NCI-H82 treated with DMSO at 0.1 percent for 48 hours (cell line): ENCODE data around the gene ACSL1.
A peak's percentile ranks its signal among the peaks of the same experiment; 100 is the strongest.

ENCODE experiments used
- DNase-seq: peaks from one replicate; lab custom pipeline; 2025; ENCODE audit not compliant: unreplicated experiment; lab: John Stamatoyannopoulos, UW

The ACSL1 gene

DNA sequence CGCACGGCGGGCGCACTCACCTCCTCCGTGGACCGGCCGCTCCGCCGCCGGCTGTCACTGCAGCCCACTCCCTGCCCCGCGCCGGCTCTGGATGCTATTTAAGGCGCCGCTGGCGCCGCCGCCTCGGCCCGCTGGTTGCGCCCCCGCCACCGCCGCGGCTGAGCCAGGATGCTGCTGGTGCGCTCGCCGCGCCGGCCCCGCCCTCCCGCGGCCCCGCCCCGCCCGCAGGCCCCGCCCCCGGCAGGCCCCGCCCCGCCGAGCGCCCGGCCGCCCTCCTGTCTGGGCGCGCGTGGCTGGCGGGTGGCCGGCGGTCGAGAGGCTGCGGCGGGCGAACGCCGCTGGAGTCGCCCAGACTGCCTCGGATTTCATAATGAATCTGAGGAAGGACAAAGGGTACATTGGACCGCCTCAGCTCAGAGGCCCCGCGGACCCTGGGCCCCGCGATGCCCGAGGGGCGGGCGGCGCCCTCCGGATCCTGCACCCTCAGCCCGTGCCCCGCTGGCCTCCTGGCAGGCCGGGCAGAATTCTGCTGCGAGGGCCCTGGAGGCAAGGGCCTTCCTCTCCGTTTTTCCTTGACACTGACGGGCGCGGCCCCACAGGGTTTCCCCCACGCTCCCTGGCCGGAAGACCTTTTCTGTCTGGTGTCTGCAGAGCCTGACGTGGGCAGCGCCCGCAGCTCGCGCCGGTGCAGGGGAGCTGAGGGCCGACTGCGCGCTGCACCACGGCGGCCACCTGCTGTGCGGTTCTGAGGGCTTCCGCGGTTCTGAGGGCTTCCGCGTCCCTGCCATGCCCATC, at the start of gene ACSL1:
ACSL1 (minus strand) TSS at position 73 of the 795 bp plus-strand sequence. CDS start 22,454 bp downstream, outside the sequence.
- peak; percentile 4 for DNase-seq

DNA sequence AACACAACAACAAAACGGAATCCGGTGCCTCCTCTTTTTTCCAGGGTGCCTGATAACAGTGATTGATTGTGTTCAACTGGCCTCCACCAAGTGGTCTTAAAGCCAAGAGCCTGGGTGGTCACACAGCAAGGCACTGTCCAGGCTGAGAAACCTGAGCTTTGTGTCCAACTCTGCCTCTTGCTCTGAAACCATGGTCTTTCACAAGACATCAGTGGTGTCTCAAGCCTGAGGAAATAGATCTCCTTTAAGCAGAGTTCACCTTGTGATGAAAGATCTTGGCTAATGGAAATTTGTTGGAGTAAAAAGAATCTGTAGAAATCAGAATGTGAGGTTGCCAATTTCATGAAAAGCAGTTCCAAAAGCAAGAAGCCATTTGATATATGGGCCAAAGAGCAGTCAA, 47.3 kb upstream of the ACSL1 start:
- DNase-seq, result no peak

- DNase-seq, result no peak
Observed at GRCh38 chr4:184870718-184871117, 45.0 kb upstream of the ACSL1 start.

DNA sequence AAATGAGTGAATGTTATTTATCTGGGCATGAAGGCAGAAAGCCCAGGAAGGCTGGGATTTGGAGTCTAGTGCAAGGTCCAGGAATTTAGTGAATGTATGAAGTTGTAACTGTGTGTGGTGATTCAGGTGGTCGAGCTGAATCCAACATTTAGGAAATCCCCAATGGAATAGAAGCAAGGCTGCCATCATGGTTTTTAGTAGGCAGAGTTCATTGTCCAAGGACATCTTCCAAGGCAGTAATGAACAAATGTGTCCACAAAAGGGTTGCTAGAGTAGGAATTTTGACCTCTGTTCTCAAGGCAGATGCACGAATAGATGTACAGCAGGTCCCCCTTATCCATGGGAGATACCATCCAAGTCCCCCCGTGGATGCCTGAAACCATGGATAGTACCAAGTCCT, 42.9 kb upstream of the ACSL1 start:
- no peak for DNase-seq

- DNase-seq, result no peak
Observed at GRCh38 chr4:184863916-184864315, 38.1 kb upstream of the ACSL1 start.

GRCh38 chr4:184861047-184861446, 35.3 kb upstream of the ACSL1 start:
- no peak for DNase-seq

DNA sequence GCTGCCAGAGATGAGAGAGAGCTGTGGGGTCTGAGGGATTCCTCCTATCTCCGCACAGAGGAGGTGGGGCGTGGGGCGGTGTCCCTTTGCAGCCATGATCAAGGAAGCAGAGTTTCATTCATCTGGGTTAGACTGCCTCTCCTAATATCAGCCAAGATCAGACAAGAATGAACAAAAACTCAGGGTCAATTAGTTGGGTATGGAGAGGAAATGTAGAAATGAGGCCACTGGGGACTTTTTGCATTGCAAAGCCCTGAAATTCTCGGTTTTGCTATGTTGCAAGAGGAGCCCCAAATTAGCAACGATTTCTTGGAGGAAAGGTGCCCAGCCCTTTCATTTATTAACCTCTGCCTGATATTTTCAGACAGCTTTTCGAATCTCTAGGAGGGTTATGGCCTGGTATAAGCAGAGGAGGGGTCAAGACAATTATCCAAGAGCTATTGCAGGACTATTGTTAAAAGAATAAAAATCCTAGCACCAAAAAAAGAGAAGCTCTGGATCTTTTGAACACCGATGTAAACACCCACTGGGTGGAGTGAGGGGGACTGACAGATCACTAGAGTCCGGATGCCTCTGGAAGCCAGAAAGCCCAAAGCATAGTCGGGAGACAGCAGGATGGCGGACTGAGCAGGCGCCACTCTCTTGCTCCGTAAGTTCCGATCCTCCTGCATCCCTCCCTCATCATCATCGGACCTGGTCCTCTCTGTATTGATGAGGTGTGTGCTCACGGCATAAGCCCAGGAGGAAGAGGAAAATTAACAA, 34.4 kb upstream of the ACSL1 start:
- DNase-seq, result no peak

DNA sequence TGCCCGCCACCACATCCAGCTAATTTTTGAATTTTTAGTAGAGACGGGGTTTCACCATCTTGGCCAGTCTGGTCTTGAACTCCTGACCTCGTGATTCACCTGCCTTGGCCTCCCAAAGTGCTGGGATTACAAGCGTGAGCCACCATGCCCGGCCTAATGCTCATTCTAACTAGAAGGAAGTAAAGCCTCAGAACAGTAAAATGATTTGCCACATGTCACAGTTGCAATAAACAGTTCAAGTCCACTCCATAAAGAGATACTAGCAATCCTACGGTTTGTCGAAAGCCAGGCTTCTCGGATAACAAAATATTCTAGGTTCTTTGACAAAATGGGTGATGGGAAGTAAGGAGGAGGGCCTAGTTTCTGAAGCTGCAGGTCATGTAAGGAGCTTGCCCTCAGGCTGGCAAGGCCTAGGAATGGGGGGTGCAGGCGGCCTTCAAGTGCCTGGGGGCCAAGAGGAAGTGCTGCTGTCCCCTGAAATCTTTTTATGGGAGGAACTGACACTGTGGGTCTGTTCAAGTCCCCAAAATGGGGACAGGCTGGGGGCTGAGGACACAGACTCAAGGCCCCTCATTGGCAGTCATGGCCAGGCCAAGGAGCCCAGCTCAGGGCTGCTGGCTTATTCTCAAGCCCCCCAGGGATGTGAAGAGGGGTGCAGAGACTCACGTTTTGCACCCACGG, 31.8 kb upstream of the ACSL1 start:
- DNase-seq, result no peak

DNA sequence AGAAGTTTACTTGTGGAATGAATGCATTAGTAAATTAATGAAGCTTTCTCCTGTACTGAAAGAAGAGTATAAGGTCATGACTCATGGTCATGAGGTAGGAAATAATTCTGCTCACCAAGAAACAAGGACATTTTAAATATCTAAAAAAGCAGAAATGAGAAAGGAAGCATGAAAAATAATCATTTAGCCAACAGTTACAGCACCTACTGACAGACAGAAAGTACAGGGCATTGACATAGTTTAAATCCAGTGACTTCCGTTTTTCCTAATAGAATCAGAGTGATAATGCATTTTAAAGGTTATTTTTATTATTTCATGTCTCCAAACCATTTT, 30.5 kb upstream of the ACSL1 start:
- DNase-seq, result no peak

DNA sequence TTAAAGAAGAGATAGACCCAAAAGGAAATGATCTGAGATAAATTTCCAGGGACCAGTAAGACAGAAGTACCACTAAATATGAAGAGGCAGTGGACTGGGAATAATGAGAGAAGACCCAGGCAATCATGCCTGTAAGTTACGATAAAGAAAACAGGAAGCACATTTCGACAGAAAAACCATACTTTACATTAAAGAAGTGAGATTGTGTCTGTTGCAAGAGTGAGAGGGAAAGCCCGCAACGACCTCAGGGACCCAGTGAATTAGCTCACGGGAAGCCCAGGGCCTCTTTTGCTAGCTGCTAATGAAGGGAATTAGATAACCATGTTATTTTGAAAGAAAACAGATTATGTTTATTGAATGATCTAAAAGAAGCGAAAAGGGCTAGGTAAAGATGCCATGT, 28.9 kb upstream of the ACSL1 start:
- no peak for DNase-seq

GRCh38 chr4:184853436-184853835, 27.7 kb upstream of the ACSL1 start:
- DNase-seq, result no peak

DNA sequence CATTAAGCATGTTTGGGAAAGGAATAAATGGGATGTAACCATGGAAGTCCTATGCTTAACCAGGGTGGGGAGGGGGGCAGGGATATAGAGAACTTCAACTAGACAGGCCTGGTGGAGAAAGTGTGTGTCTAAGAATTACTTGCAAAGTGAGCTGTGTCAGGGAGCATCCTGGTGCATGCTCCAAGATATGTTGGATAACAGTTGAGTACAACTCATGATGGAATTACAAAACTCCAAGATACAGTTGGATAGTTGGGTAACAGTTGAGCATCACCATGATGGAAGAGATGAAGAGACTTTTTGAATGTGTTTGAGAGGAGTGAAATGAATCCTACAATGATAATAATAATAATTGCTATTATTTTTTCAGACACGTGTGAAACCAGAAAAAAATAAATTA, 26.1 kb upstream of the ACSL1 start:
- no peak for DNase-seq

DNA sequence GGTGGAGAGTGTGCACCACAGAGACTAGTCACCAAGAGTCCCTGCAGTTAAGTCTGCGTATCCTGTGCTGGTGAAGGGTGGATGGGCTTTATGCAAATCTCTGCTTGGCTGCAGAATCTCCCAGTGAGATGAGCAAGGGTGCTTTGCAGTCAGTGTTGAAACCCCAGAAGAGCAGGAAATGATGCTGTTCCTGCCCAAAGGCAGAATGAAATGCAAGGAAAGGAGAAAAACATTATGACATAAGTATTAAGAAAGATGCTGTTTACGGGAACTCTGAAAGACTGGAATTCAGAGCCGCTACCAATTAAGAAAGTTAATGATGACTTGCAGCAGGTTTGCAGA, 25.4 kb upstream of the ACSL1 start:
- DNase-seq, result no peak

DNA sequence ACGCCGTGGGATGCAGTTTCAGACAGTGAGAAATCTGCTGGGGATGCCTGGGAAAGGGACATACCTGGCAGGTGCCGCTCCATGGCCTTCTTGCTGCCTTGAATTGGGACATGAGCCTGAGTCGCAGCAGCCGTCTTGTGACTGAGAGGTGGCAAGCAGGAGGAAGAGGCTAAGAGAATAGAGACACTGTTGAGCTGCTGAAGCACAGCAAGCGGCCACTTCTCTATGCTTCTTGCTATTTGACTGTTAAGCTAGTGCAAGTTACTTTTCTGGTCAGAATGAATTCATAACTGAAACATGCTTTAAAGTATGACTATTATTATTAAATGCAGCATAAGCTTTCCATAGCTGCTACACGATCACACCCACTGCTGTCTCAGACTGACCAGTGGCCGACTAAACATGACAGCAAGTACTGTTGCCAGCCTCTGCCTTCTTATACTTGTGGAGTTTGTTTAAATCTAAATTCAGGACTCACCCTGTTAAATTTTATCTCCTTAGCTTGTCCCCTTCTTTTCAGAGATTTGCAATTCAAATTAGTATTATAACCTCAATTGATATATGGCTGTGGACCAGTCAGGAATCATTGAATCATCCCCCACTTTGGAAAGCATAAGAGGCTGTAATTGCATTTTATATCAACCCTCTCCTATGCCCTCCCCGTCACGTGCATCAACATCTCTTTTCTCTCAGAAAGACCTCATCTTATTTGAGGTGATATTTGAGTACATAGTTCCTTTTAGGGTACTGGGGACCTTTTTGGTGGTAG, 24.8 kb upstream of the ACSL1 start:
- DNase-seq, result no peak

DNA sequence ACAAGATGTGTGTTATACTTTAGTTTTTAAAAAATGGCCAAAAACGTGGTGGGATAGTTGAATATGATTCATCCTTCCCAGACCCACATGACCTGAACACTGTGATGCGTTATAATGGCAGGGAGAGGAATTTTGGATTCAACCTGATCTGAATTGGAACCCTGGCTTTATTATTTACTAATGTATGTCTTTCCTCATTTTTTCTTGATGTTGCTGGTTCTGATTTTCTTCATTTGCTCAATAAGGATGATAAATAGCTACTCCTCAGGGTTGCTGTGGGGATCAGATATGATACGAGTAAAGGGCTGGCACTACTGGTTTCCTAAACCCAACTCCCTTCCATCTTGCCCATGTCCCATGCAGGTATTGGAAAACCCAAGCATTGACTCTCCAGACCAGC, 24.2 kb upstream of the ACSL1 start:
- DNase-seq, result no peak

DNA sequence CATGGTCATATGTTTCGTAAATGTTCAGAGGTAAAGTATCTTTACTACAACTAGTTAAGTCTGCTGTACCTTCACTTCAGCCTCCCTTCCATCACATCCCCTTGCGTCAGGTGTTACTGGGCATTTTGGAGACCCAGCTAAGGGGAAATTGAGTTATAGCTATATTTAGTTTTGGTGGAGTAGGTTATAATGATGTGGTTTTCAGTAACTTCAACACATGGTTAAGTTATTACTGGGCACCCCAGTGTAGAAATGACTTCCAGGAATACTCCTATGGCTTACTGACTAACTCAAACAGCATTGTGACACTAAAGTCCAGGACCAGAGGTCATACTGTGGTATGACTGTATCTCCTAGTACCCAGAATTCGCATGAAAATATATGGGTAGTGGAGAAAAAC, 23.4 kb upstream of the ACSL1 start:
- DNase-seq, result no peak

GRCh38 chr4:184848510-184848909, 22.7 kb upstream of the ACSL1 start:
- DNase-seq, result no peak

- DNase-seq, result no peak
Observed at GRCh38 chr4:184846531-184846930, 20.8 kb upstream of the ACSL1 start.

DNA sequence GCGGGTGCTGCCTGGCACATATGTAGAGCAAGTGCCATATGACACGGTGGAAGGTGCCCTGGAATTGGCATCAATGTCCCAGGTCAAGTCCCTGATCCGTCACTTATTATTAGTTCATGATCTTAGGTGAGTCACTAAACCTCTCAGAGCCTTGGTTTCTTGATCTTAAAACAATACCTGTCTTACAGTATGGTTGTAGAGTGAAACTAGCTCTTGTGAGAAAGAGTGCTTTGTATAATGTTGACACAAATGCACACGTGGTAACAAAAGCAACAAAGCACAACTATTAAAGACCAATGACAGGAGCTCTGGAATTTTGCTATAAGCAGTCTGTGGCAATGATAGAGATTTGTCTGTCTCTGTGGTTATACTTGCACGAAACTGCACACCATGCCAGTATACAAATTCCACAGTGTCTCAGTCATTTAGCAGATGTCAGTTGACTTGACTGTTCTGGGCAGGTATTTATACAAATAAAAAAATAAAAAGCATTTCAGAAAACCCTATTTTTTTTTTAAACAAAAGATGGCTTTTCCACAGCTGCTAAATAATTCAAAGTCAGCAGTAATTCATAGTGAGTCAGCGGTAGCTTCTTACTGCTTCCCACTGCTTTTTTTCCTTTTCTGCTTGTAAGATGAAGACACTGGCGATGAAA, 19.7 kb upstream of the ACSL1 start:
- DNase-seq, result no peak

DNA sequence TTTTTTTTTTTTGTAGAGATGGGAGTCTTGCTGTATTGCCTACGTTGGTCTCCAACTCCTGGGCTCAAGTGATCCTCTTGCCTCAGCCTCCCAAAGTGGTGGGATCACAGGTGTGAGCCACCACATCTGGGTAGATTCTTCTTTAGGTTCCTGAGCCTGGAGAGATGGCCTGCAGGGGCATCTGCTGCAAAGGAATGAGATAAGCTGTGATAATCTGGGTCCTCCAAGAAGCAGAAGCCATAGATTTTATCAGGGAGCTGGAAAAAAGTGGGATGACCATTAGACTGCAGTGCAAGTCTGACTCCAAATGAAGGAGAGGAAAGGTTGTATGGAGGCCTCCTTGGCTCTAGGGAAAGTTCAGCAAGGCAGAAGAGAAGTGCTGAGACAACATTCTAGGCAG, 19.0 kb upstream of the ACSL1 start:
- DNase-seq, result no peak

DNA sequence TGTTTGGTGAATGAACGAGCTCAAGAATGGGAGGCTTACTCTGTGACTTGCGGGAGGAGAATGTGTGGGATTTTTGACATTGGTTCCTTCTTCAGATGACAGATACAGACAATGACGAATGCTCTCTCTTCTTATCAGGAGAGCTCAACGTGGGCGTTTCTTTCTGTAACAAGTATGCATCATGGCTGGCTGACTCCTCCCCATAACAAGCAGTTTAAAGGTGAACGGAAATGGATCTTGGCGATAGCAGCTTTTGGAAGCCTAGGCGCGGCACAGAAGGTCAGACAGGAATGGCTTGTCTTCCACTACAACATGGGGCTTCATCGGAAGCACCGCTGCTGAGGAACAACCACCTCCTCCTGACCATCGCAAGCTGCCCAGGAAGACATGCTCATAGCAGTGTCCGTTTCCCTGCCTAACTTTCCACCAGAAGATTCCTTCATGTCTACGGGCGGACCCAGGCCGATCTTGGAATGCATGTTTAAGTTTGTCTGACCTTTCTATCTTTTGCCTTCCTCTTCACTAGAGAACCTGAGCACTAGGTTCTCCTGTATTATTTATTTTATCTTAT, 18.3 kb upstream of the ACSL1 start:
- no peak for DNase-seq
